ENCODE results near the gene CRTC1.

GRCh38 chr19:18635831-18636182 lies 47.7 kb upstream of the CRTC1 start:
- TF ChIP-seq CTCF (IDR thresholded peaks at IDR 0.05; ENCODE audit: low read depth, low read length, poor library complexity, severe bottlenecking) (no peak), EZH2phosphoT487 (IDR thresholded peaks at IDR 0.05; ENCODE audit: borderline replicate concordance, low read length) (no peak)

Data from DOHH2 (cell line).